GM21825 (cell line): ENCODE results near the gene WDR18.

ENCODE experiments used
- ATAC-seq: cut with Tn5 transposase; IDR thresholded peaks from one replicate; pipeline ENCODE4 v1.9.1; 2021; ENCODE audit warnings: mild to moderate bottlenecking, moderate library complexity; ENCODE audit not compliant: unreplicated experiment

The WDR18 gene

GRCh38 chr19:984165-984967 is at the start of gene WDR18:
WDR18 (plus strand) TSS chr19:984345; CDS start chr19:984354, 9 bp downstream.
- ATAC-seq = peak; percentile 70

- ATAC-seq = no peak
These were observed 49.2 kb upstream of the WDR18 start for GRCh38 chr19:934865-935479.

GRCh38 chr19:936175-936546 is 48.0 kb upstream of the WDR18 start:
- no peak for ATAC-seq

GRCh38 chr19:937259-937694 is 46.9 kb upstream of the WDR18 start:
- ATAC-seq = no peak

- no peak for ATAC-seq
These were observed 45.8 kb upstream of the WDR18 start for GRCh38 chr19:938233-938923.

GRCh38 chr19:939439-939838 is 44.7 kb upstream of the WDR18 start:
- ATAC-seq = no peak

GRCh38 chr19:939922-940321 is 44.2 kb upstream of the WDR18 start:
- ATAC-seq = no peak

- peak; percentile 28 for ATAC-seq
These were observed 43.4 kb upstream of the WDR18 start for GRCh38 chr19:940591-941291.

- peak; percentile 1 for ATAC-seq
These were observed 42.6 kb upstream of the WDR18 start for GRCh38 chr19:941292-942132.

GRCh38 chr19:942133-942645 is 42.0 kb upstream of the WDR18 start:
- ATAC-seq = no peak

GRCh38 chr19:943551-944170 is 40.5 kb upstream of the WDR18 start:
- no peak for ATAC-seq

GRCh38 chr19:944171-944567 is 40.0 kb upstream of the WDR18 start:
- ATAC-seq = no peak

- ATAC-seq = no peak
These were observed 39.4 kb upstream of the WDR18 start for GRCh38 chr19:944663-945241.

GRCh38 chr19:945401-946252 is 38.5 kb upstream of the WDR18 start:
- ATAC-seq = no peak

- peak; percentile 11 for ATAC-seq
These were observed 36.9 kb upstream of the WDR18 start for GRCh38 chr19:947090-947706.

- peak; percentile 60 for ATAC-seq
These were observed 36.2 kb upstream of the WDR18 start for GRCh38 chr19:947707-948539.

- no peak for ATAC-seq
These were observed 35.2 kb upstream of the WDR18 start for GRCh38 chr19:948842-949496.
